GM18507 (cell line): ENCODE data around the gene RFX4.
"Not testable (repeated sequence)": the region's sequence is repeated elsewhere in the genome, so short reads cannot be mapped to it uniquely, and the experiment has no call there.

Source experiments
- DNase-seq: peaks from one replicate; pipeline ENCODE4 v3.0.0; 2011; ENCODE audit warnings: low read depth; ENCODE audit not compliant: insufficient read length; ENCODE audit errors: extremely low spot score
- FAIRE-seq: peaks from 2 replicates; lab custom pipeline; 2011; peaks lifted over from hg19 to GRCh38; lab: Jason Lieb, UNC

The RFX4 gene

DNA sequence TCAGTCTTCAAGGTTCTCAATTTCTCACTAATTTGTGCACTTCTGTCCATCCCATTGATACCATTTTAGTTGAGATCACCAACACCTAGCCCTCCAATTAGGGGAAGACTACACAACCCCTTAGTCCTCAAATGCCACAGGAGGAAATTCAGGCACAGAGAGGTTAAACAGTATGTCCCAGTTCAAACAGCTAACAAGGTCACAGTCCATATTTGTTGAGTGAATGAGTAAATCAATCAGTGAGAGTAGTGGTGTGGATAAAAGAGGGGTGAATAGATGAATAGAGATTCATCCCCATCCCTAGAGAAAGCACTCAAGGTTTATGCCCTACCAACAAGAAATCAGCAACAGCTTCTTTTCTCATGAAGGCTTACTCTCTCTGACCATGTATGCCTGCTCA is 97.5 kb downstream of the RFX4 start:
- DNase-seq (no peak), FAIRE-seq (no peak)

- DNase-seq, result no peak
- FAIRE-seq, result no peak
These were observed 98.4 kb downstream of the RFX4 start for GRCh38 chr12:106681210-106681609.

DNA sequence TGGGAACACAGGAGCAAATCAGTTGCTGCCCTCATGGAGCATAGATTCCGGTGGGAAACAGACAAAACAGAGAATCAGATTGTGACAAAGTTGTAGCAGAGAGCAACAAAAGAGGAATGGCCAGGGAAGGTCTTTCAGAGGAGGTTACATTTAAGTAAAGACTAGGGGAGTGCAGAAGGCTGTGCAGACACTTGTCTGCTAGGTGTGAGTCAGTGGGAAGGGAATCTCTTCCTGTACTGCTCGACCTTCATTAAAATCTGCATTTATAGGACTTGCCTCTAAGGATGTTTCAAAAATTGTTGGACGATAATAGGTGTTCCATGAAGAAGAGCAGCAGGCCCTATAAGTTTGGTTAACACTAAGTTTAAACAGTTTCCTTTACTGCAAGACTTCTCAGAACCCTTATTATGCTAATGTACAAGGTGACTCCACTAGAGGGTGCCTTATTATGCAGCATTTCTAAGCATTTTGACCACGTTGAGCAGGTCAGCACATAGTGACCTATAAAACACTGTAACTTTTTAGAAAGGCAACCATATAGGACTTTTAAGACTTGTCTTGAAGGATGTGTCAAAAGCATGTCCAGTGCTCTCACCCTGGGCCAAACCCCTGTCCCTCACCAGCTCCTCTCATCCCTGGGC is 99.9 kb downstream of the RFX4 start:
- no peak for DNase-seq
- FAIRE-seq, result no peak

- DNase-seq (no peak), FAIRE-seq (no peak)
These were observed 101.7 kb downstream of the RFX4 start for GRCh38 chr12:106684497-106684896.

- DNase-seq (no peak), FAIRE-seq (no peak)
These were observed 102.6 kb downstream of the RFX4 start for GRCh38 chr12:106685381-106685780.

- FAIRE-seq, result no peak
These were observed 104.9 kb downstream of the RFX4 start for GRCh38 chr12:106687672-106688071.

GRCh38 chr12:106690569-106691305 is 107.9 kb downstream of the RFX4 start:
- DNase-seq (no peak), FAIRE-seq (no peak)

More at GRCh38 chr12:106687672-106688071, 104.9 kb downstream of the RFX4 start:
- no peak for DNase-seq

DNA sequence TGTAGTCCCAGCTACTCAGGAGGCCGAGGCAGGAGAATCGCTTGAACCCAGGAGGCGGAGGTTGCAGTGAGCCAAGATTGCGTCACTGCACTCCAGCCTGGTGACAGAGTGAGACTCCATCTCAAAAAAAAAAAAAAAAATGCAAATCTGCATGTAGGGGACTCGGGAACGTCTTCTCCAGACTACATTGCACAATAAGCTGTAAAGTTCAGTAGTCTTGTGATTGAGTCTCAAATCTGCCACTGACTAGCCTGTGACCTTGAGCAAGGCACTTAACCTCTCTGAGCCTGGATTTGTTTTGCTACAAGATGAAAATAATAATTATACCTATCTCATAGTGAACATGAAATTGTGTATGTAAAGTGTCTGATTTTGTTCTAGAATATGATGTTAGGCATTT is 109.2 kb downstream of the RFX4 start:
- not testable (repeated sequence) for FAIRE-seq, DNase-seq

DNA sequence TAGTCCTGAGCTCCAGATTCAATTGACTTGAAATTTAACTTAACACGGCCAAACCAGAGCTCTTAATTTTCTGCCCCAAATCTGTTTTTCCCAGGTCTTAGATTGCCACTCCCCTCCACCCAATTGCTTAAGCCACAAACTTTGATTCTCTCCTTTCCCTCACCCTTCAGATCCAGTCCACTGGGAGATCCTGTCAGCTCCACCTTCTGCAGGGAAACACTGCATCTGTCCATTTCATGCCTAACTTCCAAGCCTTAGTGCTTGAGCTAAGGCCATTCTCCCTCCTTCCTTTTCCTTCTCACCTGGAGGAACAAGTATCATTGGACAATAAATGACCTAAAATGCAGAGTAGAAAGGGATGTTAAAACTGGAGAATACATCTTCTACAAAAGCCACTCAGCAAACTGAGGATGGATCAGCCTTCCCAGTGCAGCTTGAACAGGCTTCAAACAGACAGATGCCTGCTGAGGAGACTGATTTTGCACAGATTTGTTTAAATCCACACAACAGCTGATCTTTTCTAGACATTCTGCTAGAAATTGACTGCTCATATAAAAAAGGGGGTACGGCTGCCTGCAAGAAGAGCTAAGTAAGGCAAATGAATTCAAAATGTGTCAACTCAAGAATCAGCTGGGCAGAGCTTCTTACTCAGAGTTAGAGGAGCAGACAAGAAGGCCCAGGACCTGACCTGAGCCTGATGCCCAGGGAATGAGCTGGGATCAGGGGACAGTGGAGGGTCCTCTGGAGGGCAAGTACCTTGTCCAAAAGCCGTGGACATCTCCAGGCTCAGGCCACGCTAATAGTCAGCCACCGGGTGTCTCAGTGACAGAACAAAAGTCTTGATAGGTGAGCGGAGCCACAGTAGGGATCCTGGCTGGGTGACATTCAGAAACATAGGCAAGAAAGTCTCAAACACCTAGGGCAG is 110.4 kb downstream of the RFX4 start:
- FAIRE-seq, result no peak
- DNase-seq, result no peak

DNA sequence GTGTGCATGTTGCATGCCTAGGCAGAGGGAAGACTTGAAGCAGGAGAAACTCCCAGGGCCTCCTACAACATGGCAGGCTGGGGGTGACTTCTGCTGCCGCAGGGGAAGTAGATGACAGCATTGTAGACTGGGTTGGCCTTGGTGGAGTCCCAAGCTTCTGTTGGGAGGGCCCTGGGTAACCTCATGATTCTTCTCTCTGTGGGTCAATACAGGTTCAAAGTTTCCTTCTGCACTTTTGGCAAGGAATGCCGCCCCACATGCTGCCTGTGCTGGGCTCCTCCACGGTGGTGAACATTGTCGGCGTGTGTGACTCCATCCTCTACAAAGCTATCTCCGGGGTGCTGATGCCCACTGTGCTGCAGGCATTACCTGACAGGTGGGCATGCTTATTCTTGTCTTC is 113.3 kb downstream of the RFX4 start:
- FAIRE-seq, result no peak

GRCh38 chr12:106696681-106697417 is 114.0 kb downstream of the RFX4 start:
- DNase-seq (no peak), FAIRE-seq (no peak)

More for the DNA sequence above, 113.3 kb downstream of the RFX4 start:
- DNase-seq, result no peak

GRCh38 chr12:106704081-106704480 is 121.3 kb downstream of the RFX4 start:
- DNase-seq, result no peak
- no peak for FAIRE-seq

DNA sequence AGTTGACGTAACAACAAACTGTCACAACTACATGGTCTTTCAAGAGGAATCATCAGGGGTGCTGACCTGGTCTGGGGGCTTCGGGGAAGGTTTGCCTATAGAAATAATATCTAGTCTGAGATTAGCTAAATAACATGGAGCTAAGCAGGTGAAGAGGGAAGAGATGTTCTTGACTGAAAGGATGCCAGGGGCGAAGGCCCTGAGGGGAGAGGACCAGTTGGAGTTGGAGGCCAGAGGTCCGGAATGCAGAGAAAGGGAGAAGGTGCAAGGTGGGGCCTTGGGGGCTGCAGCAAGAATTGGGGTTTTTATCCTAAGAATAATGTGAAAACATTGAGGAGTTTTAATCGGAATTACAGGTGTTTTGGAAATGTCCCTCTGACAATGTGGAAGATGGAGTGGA is 123.2 kb downstream of the RFX4 start:
- no peak for DNase-seq
- no peak for FAIRE-seq

DNA sequence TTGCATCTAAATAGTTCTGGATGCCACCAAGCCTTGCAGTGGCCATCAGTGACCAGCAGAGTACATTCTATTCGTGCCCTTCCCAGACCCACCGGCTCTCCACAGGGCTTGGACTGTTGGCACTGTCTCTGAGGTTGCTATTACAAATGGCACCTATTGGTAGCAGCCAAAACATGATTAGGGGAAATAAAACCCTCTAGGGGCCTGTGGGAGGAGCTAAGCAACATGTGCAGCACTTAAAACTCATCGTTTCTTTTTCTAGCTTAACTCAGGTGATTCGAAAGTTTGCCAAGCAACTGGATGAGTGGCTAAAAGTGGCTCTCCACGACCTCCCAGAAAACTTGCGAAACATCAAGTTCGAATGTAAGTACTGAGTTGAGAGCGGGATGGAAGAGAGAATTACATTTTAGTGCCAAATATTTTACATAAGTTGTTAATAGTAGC is 126.3 kb downstream of the RFX4 start:
- DNase-seq (no peak), FAIRE-seq (no peak)

DNA sequence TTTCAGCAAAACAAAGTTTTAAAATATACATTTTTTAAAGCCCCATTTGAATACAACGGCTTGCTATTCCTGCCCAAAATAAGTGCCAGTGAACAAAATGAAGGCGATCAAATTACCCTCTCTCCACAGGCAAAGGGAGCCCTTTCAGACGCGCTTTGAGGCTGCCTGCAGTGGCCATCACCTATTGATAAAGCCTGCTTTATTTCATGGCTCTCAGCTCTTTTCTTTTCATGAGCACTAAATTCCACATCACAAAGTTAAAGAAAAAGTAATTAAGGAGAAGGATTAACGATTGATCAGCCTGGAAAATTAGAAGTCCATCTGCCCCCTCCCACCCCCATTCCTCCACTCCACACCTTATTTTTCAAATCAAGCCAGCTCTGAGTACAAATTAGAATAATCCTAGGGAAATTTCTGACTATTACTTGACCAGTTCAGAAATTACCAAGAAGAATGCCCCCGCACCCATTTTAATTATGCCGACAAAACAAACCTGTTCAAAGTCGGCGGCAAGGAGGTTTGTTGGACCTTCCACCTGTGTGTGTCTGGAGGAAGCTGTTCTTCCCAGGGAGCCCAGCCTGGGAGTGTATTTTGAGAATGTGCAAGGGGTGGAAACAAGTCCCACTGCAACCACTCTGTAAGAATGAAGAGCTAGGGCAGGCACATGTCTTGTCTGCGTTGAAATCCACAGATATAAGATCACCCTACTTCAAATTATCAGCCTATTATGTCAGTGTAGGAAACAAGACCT is 127.5 kb downstream of the RFX4 start:
- no peak for DNase-seq
- no peak for FAIRE-seq

- DNase-seq (no peak), FAIRE-seq (no peak)
These were observed 128.5 kb downstream of the RFX4 start for GRCh38 chr12:106711316-106711715.

DNA sequence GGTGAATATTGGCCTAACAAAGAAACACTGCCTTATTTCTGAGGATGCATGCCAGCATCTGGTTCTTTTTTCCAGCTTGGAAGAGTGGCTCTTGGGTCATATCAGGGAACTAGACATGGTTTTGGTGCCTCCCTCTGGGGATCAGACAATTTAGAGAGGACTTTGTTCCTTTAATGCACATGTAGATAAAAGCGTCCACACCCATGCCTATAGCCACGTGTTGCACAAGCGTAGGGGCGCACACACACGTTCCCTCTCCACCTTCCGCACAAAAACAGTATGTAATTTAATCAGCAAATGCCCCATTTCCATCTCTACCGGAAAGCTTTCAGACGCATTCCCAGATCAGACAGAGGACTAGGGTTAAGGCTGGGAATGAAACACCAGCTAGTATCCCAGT is 130.0 kb downstream of the RFX4 start:
- no peak for FAIRE-seq
- DNase-seq, result no peak

DNA sequence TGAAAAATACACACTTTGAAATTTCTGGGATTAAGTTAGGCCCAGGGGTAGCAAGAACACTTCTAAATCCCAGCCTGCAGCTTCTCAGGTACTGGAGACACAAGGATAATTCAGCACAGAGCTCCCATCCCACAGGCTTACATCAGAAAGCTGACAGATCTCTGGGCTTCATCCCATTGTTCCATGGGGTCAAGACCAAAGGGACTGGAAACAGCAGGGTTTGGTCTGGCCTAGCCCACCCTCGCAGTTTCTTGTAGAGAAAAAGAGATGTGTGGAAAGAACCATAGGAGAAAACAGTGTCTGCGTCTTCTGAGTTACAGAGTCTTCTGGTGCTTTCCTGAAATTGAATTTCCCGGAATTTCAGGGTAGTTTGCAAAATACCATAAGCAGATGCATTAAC is 132.1 kb downstream of the RFX4 start:
- no peak for DNase-seq
- no peak for FAIRE-seq

DNA sequence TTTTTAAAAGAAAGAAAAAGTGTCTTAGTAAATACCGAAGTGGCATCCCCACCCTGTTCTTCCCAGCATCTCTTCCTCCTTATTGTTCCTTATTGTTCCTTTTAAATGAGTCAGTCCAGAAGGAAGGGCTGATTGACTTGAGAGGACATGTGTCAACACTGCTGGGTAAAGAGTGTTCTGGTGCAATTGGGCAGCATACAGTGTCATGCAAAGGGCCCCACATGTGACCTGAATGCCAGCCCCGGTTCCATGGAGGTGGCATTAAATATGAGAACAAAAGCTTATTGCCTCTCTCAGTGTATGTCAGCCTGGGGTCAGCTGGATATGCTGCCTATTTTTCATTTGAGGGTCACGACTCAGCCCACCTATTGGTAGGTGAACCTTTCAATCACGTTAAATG is 132.8 kb downstream of the RFX4 start:
- FAIRE-seq (no peak), DNase-seq (no peak)
